DOHH2 (cell line): ENCODE data around the gene SPATA20.

Experiments used
- H3F3A ChIP-seq: fragments of 200-600 bp; sonication (generic), shearing (Covaris generic); 2 replicates; pipeline ENCODE4 v1.6.0; 2016; ENCODE audit warnings: antibody characterized with exemption, mild to moderate bottlenecking; ENCODE audit not compliant: control insufficient read depth, insufficient read depth
- H3K27ac ChIP-seq: fragments of 200-600 bp; sonication (generic); 2 replicates; pipeline ENCODE4 v1.5.1; 2014; ENCODE audit warnings: low read depth, mild to moderate bottlenecking, low read length, moderate library complexity
- H3K27me3 ChIP-seq: fragments of 200-600 bp; sonication (generic); 2 replicates; pipeline ENCODE4 v1.6.1; 2014; ENCODE audit warnings: mild to moderate bottlenecking, low read length, mixed read lengths; ENCODE audit not compliant: control insufficient read depth
- H3K36me3 ChIP-seq: fragments of 200-600 bp; sonication (generic); 2 replicates; pipeline ENCODE4 v1.6.1; 2014; ENCODE audit warnings: mild to moderate bottlenecking, low read length, moderate library complexity, mixed read lengths; ENCODE audit not compliant: control insufficient read depth
- H3K4me1 ChIP-seq: fragments of 200-600 bp; sonication (generic); 2 replicates; pipeline ENCODE4 v1.6.1; 2014; ENCODE audit warnings: mild to moderate bottlenecking, low read length, mixed read lengths; ENCODE audit not compliant: control insufficient read depth
- H3K4me2 ChIP-seq: fragments of 200-600 bp; sonication (generic); 2 replicates; pipeline ENCODE4 v1.6.0; 2014; ENCODE audit warnings: mild to moderate bottlenecking, low read length, moderate library complexity
- H3K4me3 ChIP-seq: fragments of 200-600 bp; sonication (generic); 2 replicates; pipeline ENCODE4 v1.5.1; 2014; ENCODE audit warnings: mild to moderate bottlenecking, low read length, mixed read lengths
- H3K79me2 ChIP-seq: fragments of 200-600 bp; sonication (generic); 2 replicates; pipeline ENCODE4 v1.6.1; 2014; ENCODE audit warnings: mild to moderate bottlenecking, low read length, mixed read lengths; ENCODE audit not compliant: control insufficient read depth
- H3K9me2 ChIP-seq: fragments of 200-600 bp; sonication (generic); replicated peaks from 2 replicates; pipeline ENCODE4 v1.6.1; 2014; ENCODE audit warnings: mild to moderate bottlenecking, low read length, mixed read lengths; ENCODE audit not compliant: control insufficient read depth
- H3K9me3 ChIP-seq: fragments of 200-600 bp; sonication (generic); 2 replicates; pipeline ENCODE4 v1.6.1; 2014; ENCODE audit warnings: antibody characterized with exemption, low read length, mixed read lengths; ENCODE audit not compliant: control insufficient read depth, insufficient read depth
- H4K20me1 ChIP-seq: fragments of 200-600 bp; sonication (generic); 2 replicates; pipeline ENCODE4 v1.6.0; 2014; ENCODE audit warnings: low read depth, mild to moderate bottlenecking, antibody characterized with exemption, low read length, moderate library complexity; ENCODE audit not compliant: control insufficient read depth, insufficient read depth
- CTCF ChIP-seq: fragments of 200-600 bp; sonication (generic); IDR thresholded peaks from one replicate; pipeline ENCODE4 v1.5.1; 2014; ENCODE audit warnings: antibody characterized with exemption, mild to moderate bottlenecking, low read depth, low read length; ENCODE audit not compliant: poor library complexity, severe bottlenecking
- EZH2phosphoT487 ChIP-seq: fragments of 200-600 bp; sonication (generic); IDR thresholded peaks from 2 replicates; pipeline ENCODE4 v1.6.1; 2017; ENCODE audit warnings: borderline replicate concordance, mild to moderate bottlenecking, antibody characterized with exemption, low read length, moderate library complexity, mixed read lengths

The SPATA20 gene

GRCh38 chr17:50505591-50506130 lies 41.3 kb upstream of the SPATA20 start:
- Histone ChIP-seq H3K27me3 (no peaks in the 10 kb centered on the region), H3K36me3 (no peaks in the 10 kb centered on the region), H3K9me2 (no peaks in the 10 kb centered on the region), H3K4me3 (no peak overlapping the region), H3K9me3 (no peaks in the 10 kb centered on the region), H3K4me1 (peaks cover 65% of the 10 kb centered on the region), H3K79me2 (peaks cover 4% of the 10 kb centered on the region; the same call in 1 of the 2 replicates), H3K27ac (no peak overlapping the region), H3K4me2 (peak overlapping the region; percentile 65; the same call in 1 of the 2 replicates), H4K20me1 (no peaks in the 10 kb centered on the region), H3F3A (peaks cover 16% of the 10 kb centered on the region)
- TF ChIP-seq CTCF (no peak), EZH2phosphoT487 (no peak)

GRCh38 chr17:50506298-50506697 lies 40.7 kb upstream of the SPATA20 start:
- TF ChIP-seq EZH2phosphoT487 (no peak), CTCF (no peak)
- H3K79me2 ChIP-seq: peaks cover 4% of the 10 kb centered on the region; the same call in 1 of the 2 replicates
- no peak overlapping the region for H3K4me3 ChIP-seq
- H3K36me3 ChIP-seq: no peaks in the 10 kb centered on the region
- H3K4me2 ChIP-seq: no peak overlapping the region
- H3K27me3 ChIP-seq: no peaks in the 10 kb centered on the region
- H3F3A ChIP-seq: peaks cover 14% of the 10 kb centered on the region
- H3K4me1 ChIP-seq: peaks cover 68% of the 10 kb centered on the region
- no peak overlapping the region for H3K27ac ChIP-seq
- no peaks in the 10 kb centered on the region for H3K9me3 ChIP-seq
- no peaks in the 10 kb centered on the region for H3K9me2 ChIP-seq
- no peaks in the 10 kb centered on the region for H4K20me1 ChIP-seq

- no peak for TF ChIP-seq CTCF
- TF ChIP-seq EZH2phosphoT487: no peak
- H3K79me2 ChIP-seq: peaks cover 4% of the 10 kb centered on the region; the same call in 1 of the 2 replicates
- H3K27me3 ChIP-seq: no peaks in the 10 kb centered on the region
- H3K27ac ChIP-seq: 0 out of 2 replicates have a peak within 1 kb of the TSS, but pooled peaks have one; percentile 16
- no peaks in the 10 kb centered on the region for H3K36me3 ChIP-seq
- peaks cover 14% of the 10 kb centered on the region for H3F3A ChIP-seq
- H4K20me1 ChIP-seq: no peaks in the 10 kb centered on the region
- H3K4me2 ChIP-seq: peak within 1 kb of the TSS; percentile 83
- H3K4me1 ChIP-seq: peaks cover 58% of the 10 kb centered on the region
- H3K9me3 ChIP-seq: no peaks in the 10 kb centered on the region
- peak within 1 kb of the TSS; percentile 79 for H3K4me3 ChIP-seq
- H3K9me2 ChIP-seq: no peaks in the 10 kb centered on the region
Measured at GRCh38 chr17:50507871-50508572, 39.0 kb upstream of the SPATA20 start, which contains the start of gene MYCBPAP. Gene MYCBPAP (plus strand): TSS chr17:50508439. CDS start chr17:50508675, 236 bp downstream.
